Fibroblast of lung (primary cell): ENCODE results near the gene TXK.

Experiments
- CTCF ChIP-seq, 2 donors: IDR thresholded peaks in 1 of 2; conservative IDR thresholded peaks in 1 of 2; 1 replicate in 1 of 2; 2 replicates in 1 of 2; pipeline ENCODE4 v1.5.1; 2011 to 2012; ENCODE audit warnings: low read length in 2 of 2, control low read depth in 1 of 2, inconsistent platforms in 1 of 2, low read depth in 1 of 2, mild to moderate bottlenecking in 1 of 2
- EZH2 ChIP-seq: IDR thresholded peaks from 2 replicates; pipeline ENCODE4 v1.5.1; 2012; ENCODE audit warnings: low read length, control low read depth, mild to moderate bottlenecking; ENCODE audit errors: missing control alignments

- TF ChIP-seq CTCF (conservative IDR thresholded peaks at IDR 0.05 in 1 of 2, IDR thresholded peaks at IDR 0.05 in 1 of 2; ENCODE audit: low read depth in 1 of 2, low read length in 2 of 2) (no peak), EZH2 (no peak)
These were observed 12.9 kb downstream of the TXK start for GRCh38 chr4:48121180-48121579.
